Fibroblast of villous mesenchyme (primary cell): ENCODE results near the gene SEMA6C. TPM values are rescaled to one million over a fixed set of nuclear protein-coding genes. Genes with fewer than 3 reads are reported as not detected.
"Not testable (repeated sequence)": the region's sequence is repeated elsewhere in the genome, so short reads cannot be mapped to it uniquely, and the experiment has no call there.

Experiments
- DNase-seq: peaks from one replicate; pipeline ENCODE4 v3.0.0-alpha.2; 2010; ENCODE audit warnings: low read depth
- H3K4me3 ChIP-seq: 2 replicates; pipeline ENCODE4 v1.5.1; 2011; ENCODE audit warnings: low read depth, mild to moderate bottlenecking, low read length
- total RNA-seq: library from RNA; depleted of rRNA; stranded (reverse); fragments of >200 nt; gene quantifications from 2 replicates; pipeline ENCODE4 v1.2.3, GENCODE V29; 2012
- TF ChIP-seq, protein P1 (sequence below): IDR thresholded peaks from 2 replicates; pipeline ENCODE4 v1.5.1; 2012; ENCODE audit warnings: low read depth, mild to moderate bottlenecking, low read length; ENCODE audit not compliant: insufficient read depth

Gene SEMA6C, protein sequence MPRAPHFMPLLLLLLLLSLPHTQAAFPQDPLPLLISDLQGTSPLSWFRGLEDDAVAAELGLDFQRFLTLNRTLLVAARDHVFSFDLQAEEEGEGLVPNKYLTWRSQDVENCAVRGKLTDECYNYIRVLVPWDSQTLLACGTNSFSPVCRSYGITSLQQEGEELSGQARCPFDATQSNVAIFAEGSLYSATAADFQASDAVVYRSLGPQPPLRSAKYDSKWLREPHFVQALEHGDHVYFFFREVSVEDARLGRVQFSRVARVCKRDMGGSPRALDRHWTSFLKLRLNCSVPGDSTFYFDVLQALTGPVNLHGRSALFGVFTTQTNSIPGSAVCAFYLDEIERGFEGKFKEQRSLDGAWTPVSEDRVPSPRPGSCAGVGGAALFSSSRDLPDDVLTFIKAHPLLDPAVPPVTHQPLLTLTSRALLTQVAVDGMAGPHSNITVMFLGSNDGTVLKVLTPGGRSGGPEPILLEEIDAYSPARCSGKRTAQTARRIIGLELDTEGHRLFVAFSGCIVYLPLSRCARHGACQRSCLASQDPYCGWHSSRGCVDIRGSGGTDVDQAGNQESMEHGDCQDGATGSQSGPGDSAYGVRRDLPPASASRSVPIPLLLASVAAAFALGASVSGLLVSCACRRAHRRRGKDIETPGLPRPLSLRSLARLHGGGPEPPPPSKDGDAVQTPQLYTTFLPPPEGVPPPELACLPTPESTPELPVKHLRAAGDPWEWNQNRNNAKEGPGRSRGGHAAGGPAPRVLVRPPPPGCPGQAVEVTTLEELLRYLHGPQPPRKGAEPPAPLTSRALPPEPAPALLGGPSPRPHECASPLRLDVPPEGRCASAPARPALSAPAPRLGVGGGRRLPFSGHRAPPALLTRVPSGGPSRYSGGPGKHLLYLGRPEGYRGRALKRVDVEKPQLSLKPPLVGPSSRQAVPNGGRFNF
- 0.86 and 1.3 TPM in 2 replicates for total RNA-seq

DNA sequence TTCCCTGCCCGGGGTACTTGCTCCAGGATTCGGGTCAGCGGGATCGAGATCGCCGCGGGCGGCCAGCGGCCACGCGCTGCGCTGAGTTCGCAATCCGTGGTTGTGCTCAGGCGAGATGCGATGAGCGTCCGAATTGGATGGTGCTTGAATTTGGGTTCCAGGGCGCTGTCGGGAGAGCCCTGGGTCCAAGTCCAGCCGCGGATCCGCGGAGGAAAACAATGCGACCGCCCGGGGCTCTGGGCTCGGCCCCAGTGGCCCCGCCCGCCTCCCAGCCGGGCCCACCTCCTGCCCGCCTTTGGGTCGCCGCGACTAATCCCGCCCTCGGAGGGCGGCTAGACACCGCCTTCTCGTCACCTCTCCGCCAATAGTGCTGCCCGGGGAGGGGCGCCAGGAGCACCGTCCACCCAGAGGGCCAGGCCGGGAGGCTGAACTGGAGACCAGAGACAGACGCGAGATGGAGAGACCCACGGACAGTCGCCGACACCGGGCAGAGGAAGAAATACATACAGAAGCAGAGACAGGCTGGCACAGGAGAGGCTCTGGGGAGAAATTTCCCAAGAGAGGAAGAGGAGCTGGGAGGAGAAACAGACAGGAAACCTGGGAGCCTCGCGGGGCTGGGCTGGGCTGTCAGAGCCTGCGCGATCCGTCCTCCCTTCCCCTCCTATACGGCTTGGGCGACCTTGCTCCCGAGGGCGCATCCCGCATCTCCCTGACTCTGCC is at the start of gene SEMA6C:
TSS of gene SEMA6C (minus strand) at position 220 of the 720 bp plus-strand sequence. CDS start 4,010 bp downstream, outside the sequence.
- TF ChIP-seq, protein P1, sequence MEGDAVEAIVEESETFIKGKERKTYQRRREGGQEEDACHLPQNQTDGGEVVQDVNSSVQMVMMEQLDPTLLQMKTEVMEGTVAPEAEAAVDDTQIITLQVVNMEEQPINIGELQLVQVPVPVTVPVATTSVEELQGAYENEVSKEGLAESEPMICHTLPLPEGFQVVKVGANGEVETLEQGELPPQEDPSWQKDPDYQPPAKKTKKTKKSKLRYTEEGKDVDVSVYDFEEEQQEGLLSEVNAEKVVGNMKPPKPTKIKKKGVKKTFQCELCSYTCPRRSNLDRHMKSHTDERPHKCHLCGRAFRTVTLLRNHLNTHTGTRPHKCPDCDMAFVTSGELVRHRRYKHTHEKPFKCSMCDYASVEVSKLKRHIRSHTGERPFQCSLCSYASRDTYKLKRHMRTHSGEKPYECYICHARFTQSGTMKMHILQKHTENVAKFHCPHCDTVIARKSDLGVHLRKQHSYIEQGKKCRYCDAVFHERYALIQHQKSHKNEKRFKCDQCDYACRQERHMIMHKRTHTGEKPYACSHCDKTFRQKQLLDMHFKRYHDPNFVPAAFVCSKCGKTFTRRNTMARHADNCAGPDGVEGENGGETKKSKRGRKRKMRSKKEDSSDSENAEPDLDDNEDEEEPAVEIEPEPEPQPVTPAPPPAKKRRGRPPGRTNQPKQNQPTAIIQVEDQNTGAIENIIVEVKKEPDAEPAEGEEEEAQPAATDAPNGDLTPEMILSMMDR, result no peak
- peak; percentile 90 for DNase-seq
- peak within 1 kb of the TSS; percentile 60 for H3K4me3 ChIP-seq

DNA sequence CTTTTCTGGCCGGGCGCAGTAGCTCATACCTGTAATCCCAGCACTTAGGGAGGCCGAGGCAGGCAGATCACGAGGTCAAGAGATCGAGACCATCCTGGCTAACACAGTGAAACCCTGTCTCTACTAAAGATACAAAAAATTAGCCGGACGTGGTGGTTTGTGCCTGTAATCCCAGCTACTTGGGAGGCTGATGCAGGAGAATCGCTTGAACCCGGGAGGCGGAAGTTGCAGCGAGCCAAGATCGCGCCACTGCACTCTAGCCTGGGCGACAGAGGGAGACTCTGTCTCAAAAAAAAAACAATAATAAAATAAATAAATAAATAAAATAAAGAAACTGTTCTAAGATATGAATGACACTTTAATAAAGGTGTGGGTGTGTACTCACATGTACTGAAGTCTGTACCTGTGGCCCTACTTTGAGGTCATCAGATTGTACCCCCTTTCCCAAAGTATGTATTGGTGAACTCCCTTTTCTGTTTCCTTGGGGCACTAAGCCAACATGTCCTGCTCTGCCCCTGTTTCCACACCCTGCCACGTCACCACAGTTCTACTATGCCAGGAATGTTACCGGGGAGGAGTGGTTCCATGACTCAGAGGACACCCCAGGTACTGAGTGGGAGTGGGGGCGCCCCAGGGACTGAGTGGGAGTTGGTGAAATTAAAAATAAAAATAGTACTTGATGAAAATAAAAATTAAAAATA is 48.6 kb upstream of the SEMA6C start:
- H3K4me3 ChIP-seq, result not testable (repeated sequence)

DNA sequence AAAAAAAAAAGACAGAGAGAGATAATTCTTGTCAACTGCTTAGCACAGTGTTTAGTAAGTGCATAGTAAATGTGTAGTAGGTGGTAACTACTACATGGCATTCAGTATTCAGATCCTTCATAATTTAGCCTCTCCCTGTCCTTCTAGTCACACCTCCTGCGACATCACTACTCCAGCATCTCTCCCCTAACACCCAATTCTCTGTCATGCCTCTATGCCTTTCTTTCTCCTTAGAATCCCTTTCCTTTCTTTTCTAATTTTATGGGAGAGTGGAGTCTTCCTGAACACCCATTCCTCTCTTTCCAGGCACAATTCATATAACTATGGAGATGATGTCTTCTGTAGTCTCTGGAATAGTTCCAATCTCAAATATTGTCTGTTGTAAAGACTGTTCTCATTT is 47.4 kb upstream of the SEMA6C start:
- H3K4me3 ChIP-seq, result no peak overlapping the region
- no peak for DNase-seq
- TF ChIP-seq, protein P1, result no peak

More for the DNA sequence above, 48.6 kb upstream of the SEMA6C start:
- peak; percentile 72 for DNase-seq

DNA sequence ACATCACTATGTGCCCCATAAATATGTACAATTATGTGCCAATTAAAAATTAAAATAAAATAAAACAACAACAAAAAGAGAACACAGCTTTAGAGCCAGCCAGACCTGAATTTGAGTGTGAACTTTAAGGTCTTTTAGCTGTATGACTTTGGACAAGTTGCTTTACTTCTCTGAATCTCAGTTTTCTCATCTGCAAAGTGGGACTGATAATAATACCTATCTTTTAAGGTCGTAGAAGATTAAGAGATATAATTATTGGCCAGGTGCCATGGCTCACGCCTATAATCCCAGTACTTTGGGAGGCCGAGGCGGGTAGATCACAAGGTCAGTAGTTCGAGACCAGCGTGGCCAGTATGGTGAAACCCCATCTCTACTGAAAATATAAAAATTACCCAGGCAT is 46.9 kb upstream of the SEMA6C start:
- TF ChIP-seq, protein P1, result no peak
- H3K4me3 ChIP-seq, result no peak overlapping the region
- DNase-seq, result no peak

DNA sequence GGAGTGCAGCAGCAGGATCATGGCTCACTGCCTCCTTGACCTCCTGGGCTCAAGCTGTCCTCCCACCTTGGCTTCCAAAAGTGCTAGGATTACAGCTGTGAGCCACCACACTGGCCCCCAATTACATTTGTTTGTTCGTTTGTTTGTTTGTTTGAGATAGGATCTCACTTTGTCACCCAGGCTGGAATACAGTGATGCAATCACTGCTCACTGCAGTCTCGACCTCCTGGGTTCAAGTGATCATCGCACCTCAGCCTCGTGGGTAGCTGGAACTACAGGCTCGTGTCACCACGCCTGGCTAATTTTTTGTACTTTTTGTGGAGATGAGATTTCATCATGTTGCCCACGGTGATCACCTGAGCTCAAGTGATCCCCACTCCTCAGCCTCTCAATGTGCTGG is 45.6 kb upstream of the SEMA6C start:
- H3K4me3 ChIP-seq, result no peak overlapping the region
- DNase-seq, result no peak
- TF ChIP-seq, protein P1, result no peak

DNA sequence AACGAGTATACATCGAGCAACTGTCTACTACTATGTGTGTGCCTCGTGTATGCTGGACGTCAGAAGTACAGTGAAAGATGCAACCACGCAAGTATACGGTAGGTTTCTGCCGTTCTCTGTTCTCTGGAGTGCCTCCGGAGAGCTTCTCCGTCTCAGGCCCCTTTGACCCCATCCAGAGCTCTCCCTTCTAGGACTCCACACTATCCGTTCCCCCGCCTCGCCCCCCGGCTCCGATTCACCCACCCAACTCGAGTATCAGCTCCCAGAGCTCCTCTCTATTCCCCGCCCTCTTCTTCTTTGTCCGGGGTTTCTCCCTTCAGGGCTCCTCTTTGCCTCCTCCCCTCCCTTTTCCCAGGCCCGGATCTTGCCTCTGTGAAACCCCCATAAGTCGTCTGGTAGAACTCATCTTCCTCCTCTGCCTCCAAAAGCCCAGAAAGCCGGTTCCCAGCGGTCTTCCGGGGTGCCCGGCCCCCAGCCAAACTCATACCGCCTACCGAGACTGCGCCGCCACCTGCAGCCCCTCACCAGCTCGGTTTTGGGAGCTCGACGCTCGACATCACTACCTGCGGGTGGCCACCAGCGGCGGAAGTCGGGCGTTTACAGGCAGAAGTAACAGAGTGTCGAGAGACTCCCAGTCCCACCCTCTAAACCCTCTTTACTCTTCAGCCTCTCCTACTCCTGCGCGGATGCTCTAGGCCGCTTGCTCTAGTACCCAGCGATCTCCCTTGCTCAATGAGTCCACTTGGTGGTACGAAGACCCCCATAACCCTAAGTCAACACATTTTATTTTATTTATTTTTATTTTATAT is 43.4 kb upstream of the SEMA6C start, which contains the start of gene VPS72:
TSS of gene VPS72 (minus strand) at position 561 of the 809 bp plus-strand sequence. CDS start at position 485, 76 bp downstream.
- peak; percentile 91 for DNase-seq
- peak within 1 kb of the TSS; percentile 97 for H3K4me3 ChIP-seq
- TF ChIP-seq, protein P1, result no peak

DNA sequence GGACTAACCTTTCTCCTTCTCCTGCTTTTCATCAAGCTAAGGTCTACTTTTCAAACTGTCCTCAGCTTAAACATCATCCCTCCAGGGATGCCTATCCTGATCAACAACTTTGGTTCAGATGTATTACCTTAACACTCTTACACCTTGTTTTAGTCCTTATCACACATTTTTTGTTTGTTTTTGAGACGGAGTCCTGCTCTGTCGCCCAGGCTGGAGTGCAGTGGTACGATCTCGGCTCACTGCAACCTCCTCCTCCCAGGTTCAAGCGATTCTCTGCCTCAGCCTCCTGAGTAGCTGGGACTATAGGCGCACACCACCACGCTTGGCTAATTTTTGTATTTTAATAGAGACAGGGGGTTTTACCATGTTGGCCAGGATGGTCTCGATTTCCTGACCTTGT is 42.2 kb upstream of the SEMA6C start:
- peak overlapping the region; percentile 97 for H3K4me3 ChIP-seq
- not testable (repeated sequence) for DNase-seq
